HCEC 1CT (cell line): ENCODE data around the gene FBXO10.
A peak's percentile ranks its signal among the peaks of the same experiment; 100 is the strongest.
"Not testable (repeated sequence)": the region's sequence is repeated elsewhere in the genome, so short reads cannot be mapped to it uniquely, and the experiment has no call there.

ENCODE experiments used
- DNase-seq: peaks from one replicate; pipeline ENCODE4 v3.0.0-alpha.2; 2017

FBXO10 gene, protein sequence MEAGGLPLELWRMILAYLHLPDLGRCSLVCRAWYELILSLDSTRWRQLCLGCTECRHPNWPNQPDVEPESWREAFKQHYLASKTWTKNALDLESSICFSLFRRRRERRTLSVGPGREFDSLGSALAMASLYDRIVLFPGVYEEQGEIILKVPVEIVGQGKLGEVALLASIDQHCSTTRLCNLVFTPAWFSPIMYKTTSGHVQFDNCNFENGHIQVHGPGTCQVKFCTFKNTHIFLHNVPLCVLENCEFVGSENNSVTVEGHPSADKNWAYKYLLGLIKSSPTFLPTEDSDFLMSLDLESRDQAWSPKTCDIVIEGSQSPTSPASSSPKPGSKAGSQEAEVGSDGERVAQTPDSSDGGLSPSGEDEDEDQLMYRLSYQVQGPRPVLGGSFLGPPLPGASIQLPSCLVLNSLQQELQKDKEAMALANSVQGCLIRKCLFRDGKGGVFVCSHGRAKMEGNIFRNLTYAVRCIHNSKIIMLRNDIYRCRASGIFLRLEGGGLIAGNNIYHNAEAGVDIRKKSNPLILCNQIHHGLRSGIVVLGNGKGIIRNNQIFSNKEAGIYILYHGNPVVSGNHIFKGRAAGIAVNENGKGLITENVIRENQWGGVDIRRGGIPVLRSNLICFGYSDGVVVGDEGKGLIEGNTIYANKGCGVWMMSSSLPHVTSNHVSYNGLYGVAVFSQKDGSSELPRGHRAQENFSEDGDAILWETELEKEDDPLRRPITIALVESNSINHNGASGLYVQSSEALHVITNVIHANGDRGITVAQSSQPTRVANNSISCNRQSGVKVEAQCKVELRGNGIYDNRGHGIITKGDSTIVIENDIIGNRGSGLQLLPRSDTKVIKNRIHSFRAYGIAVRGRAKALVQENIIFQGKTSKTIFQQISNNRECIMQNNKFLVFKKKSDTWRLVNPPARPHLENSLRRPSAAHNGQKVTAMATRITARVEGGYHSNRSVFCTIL

DNA sequence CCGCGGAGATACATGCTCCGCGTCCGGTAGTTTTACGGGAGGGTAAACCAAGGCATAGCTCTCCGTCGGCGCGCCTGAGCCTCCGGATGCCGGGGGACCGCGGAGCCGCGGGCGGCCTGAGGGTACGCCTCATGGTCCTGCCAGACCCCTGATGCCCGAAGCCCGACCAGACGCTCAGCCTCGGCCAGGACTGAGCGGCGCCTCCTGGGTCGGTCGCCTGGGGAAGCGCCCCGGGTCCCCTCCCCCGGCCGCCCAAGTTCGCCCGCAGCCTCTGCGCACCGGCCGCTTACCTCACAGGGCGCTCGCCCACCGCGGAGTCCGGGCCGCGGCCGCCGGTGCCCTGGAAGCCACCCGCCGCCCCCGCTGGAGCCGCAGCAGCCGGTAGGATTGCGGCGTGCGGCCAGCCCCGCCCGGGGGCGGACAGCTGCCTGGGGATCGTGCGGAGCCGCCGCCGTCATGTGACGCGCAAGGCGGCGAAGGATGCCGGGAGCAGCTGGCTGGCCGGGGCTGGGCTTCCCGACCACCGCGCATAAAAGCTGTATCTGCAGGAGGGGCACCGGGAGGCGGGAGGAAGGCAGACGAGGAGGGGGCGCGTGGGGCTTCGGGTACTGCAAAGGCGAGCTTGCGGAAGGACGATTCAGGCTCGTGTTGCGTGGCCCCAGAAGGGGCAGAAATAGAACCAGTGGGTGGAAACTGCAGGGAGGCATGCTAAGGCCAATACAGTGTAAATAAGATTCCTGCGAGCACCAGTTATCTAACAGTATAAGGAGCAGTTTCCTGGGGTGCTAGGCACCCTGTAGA lies at the start of gene FBXO10:
FBXO10 (minus strand) TSS at position 460 of the 801 bp plus-strand sequence. CDS start 34,612 bp downstream, outside the sequence.
- peak; percentile 61 for DNase-seq

DNA sequence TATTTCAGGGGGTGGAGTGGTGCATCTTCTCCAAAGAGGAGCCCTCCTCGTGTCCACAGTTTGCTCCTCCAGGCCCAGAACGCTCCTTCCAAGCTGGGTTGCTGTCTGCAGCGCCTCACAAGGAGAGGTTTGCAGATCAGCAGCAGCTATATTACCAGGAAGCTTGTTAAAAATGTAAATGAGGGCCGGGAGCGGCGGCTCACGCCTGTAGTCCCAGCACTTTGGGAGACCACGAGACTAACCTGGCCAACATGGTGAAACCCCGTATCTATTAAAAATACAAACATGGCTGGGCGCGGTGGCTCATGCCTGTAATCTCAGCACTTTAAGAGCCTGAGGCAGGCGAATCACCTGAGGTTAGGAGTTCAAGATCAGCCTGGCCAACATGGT lies 49.6 kb upstream of the FBXO10 start:
- no peak for DNase-seq

DNA sequence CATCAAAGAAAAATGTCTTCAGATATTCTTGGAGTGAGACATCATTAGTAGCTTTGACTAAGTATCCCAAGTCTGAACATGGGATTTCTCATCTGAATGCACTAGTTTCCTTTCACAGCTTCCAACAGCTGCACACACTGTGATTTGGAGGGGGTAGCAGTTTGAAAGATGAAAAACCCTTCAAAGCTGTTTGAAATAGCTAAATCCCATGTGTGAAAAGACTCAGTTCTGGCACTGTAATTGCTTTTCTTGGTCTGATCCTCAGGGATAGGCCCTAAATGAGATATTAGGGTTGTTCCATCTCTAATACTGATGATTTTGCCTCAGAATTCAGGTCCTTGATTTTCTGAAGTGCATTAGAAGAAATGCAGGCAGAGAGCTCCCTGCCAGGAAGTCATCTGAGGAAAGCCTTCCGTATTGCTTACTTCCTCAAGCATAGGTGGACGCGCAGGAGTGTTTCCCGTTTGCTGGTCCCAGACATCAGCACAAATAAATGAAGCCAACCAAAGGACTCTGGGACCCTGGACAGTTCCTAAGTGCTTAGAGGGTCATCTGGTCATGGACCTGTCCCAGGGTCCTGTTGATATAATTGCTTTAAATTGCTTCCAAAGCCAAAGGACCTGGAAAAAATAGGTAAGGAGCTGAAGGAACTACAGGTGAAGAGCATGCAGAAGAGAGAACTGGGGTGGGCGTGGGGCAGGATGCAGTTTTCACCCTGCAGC lies 49.0 kb upstream of the FBXO10 start:
- DNase-seq = no peak

DNA sequence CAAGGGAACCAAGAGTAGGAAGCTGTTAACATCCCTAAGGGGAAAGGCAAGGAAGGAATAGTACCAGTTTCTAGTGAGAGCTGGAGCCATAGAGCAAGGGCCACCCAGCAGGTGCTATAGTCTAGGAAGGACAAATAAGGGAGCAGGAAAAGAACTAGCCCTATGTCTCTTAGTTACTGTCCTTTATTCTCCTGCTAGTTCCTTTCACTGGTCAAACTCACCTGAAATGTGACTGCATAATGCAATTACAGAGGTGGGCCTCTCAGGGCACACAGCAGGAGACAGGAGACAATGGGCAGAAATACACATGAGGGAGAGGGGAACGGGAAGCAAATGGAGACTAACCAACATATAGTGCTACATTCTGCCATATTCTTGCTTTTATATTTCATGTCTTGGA lies 47.9 kb upstream of the FBXO10 start:
- DNase-seq = no peak

DNA sequence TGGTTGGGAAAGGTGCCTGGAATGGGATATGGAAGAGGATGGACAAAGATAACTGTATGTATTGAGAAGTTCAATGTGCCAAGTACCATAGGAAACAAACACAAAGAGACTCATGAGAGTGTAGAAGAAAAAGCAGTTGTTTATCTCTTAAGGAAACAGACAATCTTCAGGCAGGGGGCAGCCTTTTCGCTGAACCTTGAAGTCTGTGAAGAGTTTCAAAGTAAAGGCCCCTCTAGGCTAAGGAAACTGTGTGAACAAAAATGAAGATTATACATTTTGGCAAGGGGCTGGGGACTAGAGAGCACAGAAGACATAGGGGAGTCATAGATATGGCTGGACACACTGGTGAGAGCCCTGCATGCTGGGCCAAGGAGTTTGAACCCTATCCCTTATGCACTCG lies 47.1 kb upstream of the FBXO10 start:
- no peak for DNase-seq

DNA sequence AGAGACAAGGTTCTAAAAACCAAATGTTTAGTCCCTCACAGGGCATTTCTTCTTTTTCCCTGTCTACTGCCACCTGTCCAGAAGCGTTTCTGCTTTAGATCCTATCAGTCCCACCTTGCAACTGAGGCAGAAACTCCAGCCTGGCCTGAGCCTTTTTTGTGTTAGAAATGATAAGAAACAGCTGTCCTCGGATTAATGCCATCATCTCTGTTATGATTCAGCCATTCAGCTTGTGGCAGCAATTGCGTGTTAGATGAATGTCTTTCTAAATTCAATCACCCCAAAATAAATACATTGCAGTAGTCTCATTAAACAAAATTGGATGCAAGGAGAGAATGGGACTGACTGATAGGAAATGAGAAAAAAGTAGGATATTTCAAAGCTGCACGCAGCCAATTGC lies 46.3 kb upstream of the FBXO10 start:
- peak; percentile 46 for DNase-seq

DNA sequence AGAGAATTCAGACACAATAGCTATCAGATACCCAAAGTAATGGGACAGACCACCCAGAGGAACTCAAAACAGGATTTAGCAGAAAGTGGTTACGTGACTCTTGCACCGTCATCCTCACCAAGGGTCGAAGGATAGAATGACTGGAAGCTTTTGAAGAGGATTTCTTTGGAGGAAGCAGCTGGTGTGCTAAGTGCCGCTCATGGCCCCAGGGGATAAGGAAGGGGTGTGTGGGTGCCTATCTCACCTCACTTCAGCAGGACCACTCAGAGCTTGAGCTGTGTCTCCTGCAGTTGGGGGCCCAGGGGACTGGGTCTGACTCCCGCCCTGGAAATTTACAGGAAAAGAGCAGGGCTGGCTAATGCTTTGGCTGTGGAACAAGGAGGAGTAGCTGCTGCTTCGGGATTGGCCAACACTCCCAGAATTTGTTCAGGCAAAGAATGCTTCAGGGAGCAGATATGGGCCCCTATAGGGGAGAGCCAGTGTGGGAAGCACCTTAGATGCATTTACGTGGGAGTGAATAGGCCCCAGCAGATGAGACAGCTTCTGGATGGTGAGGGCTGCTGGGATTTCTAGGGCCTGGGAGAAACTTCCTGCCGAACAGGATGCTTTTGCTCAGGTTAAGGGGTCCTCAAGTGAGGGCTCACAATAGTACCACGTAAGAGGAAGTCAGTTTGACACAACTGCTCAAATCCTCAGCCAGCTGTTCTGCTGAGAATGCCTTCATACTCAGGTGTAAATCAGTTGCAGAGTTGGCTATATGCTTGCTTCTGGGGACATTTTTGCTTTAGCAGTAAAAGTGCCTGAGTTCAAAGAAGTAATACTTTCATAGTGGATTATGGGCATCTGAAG lies 45.3 kb upstream of the FBXO10 start:
- DNase-seq = no peak

DNA sequence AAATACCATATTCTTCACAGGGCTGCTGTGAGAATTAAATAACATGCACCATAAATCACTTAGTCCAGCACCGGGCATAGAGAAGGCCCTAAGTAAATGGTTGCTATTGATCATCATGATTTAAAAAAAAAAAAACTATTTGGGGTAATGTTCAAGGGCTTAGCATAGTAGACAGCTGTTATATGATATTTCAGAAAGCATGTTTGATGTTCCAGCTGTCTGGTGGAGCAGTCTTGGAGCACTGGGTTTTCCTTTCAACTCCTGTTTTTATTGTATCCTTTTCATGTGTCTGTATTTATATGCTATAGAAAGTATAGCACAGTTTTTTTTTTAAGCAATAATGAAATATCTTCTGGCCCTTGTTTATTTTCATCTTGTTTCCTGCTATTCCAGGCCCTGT lies 44.2 kb upstream of the FBXO10 start:
- no peak for DNase-seq

DNA sequence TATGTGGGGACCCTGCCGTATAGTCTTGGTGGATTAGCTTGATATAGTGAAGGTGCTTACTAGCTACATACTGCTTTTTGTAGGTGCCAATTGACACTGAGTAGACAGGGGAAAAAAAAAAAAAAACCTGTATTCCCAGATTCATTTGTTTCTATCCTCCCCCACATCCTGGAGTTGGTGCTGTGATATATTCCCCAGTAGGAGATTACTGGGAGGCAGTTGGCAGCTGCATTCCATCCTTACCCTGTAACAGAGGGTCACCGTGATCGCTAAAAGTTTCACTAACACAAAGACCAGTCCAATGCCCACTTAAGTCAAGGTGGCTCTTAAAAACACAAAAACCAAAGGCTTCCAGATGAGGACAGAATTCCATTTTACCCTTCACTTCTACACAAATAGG lies 43.6 kb upstream of the FBXO10 start:
- no peak for DNase-seq

DNA sequence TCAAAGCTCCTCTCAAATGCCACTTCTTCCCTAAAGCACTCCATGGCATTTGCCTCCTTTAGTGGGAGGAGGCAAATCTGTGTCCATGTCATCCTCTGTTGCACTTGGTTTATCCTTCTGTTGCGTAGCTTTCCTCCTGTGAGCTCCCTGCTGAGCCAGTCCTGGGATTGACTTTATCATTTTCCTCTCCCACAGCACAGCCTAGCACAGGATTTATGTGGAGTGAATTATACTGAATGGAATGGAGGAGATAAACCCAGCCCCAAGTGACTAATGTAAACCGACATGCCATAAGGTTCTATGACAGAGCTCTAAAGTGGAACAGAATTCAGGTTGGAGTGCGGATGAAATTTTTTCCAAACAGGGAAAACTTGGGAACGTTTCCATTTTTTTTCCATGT lies 42.6 kb upstream of the FBXO10 start:
- peak; percentile 80 for DNase-seq

DNA sequence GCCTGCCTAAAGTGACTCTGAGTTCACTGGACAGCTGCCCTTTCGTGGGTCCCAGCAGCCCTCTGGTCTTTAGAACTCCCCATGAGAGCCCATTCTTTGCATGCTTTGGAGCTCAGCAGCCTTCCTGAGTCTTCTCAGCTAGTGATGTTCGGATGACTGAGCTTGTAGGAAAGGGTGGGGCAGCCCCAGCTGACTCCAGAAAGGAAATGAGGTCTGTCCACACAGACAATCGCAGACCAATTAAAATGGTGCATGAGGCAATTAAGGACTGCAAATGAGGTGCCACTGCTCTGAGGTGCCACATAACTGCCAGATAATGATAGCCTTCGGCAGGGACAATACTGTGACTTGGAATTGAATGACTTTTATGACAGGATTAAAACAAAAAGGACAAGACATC lies 41.7 kb upstream of the FBXO10 start:
- DNase-seq = peak; percentile 64

DNA sequence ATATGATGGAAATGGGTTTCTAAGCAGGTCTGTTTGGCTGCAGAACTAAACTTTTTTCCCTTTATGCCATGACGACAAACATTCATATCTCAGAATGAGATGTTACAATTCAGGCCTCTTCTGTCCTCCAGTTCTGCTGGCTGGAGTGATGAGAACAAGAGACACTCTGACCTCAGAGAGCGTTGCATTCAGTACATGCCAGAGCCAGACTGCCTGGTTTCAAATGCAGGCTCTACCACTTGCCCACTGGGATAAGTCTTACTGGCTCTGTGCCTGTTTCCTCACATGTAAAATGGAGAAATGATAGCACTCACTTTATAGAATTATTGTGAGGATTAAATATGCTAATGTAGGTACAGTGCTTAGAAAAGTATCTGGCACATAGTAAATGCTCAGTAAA lies 41.0 kb upstream of the FBXO10 start:
- DNase-seq = no peak

DNA sequence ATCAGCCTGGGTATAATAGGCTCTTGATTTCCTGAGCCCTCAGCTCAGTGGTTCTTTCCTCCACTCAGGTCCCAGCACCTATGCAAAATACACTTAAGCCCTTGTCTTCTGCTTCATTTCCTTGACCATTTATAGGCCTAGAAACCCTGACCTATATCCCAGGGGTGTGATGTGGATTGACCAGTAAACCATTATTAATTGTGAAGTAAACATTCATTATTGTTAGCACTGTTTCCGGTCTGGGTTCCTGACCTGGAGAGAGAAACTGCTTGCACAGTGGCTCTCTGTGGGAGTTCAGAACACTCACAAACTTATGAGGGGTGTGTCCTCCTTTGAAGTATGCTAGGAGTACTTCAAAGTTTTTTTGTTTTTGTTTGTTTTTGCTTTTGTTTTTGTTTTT lies 35.8 kb upstream of the FBXO10 start:
- no peak for DNase-seq

DNA sequence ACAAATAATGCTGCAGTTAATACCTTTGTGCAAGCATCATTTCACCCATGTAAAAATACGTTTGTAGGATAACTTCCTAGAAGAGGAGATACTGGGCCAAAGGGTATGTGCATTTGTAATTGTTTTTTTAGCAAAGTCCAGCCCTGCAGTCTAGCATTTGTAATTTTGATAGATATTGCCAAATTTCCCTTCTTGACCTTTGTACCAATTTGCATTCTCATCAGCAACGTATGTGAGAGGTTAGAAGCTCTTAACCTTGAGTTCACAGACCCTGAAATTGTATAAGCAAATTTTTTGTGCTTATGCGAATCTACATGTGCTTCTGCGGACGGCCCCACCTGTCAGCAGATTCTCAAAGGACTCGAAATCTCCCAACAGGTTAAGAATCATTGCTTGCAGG lies 34.8 kb upstream of the FBXO10 start:
- DNase-seq = no peak

DNA sequence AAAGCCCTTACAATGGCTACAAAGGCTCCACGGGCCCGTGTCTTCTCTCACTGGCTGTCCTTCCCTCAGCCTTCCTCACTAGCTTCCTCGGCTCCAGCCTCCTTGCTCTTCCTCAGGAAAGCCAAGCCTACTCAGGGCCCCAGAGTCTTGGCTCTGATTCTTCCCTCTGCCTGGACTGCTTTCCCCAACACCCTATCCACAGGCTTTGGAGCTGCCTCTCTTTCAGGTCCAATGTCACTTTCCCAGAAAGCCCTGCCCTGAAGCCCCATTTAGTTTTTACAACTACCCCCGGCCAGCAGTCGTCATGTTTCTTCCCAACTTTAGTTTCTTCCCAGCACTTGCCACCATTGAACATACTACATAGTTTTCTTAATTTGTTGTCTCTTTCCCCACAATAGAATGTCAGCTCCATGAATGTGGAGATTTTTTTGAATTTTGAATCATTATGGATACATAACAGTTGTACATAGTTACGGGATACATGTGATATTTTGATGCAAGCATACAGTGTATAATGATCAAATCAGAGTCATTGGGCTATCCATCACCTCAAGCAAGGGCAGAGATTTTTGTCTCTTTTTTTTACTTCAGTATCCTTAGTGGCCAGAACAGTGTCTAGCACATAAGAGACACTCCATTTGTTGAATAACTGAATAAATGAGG lies 33.7 kb upstream of the FBXO10 start:
- no peak for DNase-seq

DNA sequence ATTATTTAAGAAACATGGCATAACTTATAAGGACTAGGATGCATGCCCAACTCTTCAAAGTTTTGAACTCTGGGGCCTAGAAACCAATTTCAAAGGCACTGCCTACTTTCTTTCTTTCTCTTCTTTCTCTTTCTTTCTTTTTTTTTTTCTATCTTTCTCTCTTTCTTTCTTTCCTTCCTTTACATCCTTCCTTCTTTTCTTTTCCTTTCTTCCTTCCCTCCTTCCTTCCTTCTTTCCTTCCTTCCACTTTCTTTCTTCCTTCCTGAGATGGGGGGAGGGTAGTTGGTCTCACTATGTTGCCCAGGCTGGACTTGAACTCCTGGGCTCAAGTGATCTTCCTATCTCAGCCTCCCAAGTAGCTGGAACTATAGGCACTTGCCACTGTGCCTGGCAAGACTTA lies 32.1 kb upstream of the FBXO10 start:
- no peak for DNase-seq

DNA sequence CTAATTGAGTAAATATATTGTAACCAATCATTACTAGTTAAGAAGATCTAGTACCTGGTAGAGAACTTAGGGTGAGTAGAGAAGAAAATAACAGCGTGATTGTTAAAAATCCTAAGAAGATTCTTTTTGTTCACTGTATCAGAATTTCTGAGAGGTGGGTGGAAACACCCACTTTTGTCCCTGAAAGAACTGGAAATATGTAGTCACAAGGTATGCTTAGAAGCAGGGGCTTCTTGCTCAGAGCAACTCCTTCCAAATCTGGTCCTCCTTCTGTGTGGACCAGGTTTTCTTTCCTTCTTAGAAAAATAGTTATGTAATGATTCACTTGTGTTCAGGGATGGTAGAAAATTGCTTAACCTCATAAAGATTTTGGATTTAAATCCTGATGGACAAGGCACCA lies 28.1 kb upstream of the FBXO10 start:
- DNase-seq = no peak

DNA sequence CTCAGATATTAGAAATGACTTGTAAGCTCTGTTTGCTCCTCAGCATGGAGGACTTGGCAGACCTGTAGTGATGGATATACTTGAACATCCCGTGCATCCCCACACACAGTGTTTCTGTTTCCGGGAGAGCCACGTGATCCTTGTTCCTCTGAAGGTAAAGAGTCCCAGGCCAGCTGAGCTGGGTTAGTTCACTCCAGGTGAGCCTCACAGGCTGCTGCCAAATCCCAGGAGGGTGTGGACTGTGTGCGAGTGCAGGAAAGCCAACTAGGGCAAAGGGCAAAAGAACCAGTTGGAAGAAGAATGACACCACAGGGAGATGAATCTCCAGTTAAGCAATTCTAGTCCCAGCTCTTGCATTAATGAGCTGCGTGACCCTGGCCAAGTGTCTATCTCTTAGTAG lies 26.6 kb upstream of the FBXO10 start:
- DNase-seq = no peak

DNA sequence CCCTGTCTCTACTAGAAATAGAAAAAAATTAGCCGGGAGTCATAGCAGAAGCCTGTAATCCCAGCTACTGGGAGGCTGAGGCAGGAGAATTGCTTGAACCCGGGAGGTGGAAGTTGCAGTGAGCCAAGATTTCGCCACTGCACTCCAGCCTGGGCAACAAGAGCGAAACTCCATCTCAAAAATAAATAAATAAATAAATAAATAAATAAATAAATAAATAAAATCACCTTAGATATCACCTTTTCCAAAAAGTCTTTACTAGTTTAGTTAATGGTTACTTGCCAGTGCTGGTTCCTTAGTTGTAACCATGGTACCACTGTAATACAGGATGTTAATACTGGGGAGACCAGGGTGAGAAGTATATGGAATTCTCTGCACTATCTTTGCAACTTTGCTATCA lies 25.9 kb upstream of the FBXO10 start:
- not testable (repeated sequence) for DNase-seq

DNA sequence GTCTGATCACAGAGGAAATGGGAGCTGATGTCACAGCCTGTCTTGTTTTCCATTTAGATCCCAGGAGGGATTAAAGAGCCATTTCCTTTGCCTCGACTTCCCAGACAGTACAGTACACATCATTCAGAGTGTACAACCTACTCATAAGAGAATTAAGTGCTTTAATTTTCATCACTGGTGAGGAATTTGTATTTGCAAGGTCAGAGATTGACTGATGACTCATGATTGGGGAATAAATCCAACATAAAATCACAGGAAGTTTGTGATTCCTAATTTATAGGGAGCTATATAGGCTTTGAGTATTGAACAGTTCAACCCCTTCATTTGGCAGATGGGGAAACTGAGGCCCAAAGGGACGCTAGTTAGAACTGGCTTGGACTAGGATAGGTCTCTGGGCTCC lies 20.3 kb upstream of the FBXO10 start:
- DNase-seq = peak; percentile 47

DNA sequence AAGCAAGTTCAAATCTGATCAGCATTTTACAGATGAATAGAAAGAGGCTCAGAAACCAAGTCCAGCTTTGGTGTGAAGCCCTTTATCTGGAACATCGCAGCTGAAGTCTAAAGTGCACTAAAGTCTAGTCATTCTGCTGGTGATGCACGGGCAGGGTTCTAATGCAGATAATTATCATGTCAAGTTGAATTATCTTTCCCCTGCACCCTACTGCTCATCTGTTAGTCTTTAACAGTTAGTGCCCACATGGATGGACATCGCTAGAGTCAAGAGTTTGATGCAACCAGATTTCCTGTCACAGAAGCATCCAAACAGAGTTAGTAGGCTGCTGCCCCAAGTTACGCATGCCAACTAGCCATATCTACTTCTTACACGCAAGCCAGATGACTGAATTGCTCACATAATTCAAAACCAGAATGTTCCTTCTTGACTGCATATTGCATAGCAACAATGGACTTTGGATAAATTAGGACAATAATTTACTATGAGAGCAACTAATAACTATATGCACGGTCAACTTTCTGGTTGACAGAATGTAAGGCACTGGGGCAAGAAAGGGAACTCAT lies 17.8 kb upstream of the FBXO10 start:
- no peak for DNase-seq
